HG03575 (cell line): ENCODE data around the gene ARHGAP8.
"Not testable (repeated sequence)": the region's sequence is repeated elsewhere in the genome, so short reads cannot be mapped to it uniquely, and the experiment has no call there.

Experiments
- ATAC-seq: cut with Tn5 transposase; IDR thresholded peaks from one replicate; pipeline ENCODE4 v1.9.1; 2021; ENCODE audit not compliant: unreplicated experiment, insufficient number of reproducible peaks, low FRiP score; ENCODE audit errors: extremely low read depth

Gene ARHGAP8

DNA sequence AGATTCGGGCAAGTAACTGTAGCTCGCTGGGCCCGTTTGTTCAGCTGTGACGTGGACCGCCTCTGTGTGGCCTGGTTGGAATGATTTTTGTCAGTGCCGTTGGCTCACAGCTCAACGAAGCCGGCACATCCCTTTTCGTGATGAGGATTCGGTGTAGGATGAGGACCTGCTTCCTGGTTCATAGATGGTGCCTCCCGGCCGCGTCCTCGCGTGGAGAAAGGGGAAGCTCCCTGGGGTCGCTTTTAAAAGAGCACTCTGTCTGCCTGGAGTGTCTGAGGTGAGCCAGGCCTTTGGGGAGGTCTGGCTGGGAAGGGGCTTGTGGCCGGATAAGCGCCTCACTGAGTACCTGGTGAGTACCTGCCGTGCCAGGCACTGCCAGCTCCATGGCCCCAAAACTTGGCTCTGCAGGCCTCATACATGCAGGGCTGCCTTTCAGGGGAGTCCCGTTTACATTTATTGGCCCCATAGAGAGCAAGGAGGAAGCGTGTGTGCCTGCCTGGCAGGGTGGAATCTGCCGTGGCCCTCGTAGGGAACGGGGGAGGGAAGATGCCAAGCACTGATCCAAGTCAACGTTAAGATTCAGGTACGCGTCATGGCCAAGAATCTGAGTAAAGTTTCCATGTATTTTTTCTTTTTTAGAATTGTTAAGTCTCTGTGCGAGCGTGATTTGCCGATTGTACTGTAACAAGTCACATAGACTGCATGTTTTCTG, 88.4 kb downstream of the ARHGAP8 start:
- no peak for ATAC-seq

DNA sequence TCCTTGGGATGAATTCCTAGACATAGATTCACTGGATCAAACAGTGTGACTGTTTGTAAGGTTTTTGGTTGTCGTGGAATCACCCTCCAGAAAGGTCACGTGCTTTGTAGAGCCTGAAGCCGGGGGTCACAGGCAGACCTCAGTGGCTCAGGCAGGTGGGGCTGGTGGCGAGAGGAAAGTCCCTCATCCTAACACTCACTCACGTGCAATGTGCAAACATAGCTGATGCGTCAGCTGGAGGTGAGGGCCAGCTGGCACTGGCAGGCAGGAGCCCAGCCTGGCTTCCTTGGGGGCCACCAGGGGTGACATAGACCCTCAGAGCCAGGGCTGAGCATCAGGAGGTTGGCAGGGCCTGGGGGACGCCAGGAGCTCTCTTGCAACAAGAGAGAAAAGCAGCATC, 90.0 kb downstream of the ARHGAP8 start:
- no peak for ATAC-seq

DNA sequence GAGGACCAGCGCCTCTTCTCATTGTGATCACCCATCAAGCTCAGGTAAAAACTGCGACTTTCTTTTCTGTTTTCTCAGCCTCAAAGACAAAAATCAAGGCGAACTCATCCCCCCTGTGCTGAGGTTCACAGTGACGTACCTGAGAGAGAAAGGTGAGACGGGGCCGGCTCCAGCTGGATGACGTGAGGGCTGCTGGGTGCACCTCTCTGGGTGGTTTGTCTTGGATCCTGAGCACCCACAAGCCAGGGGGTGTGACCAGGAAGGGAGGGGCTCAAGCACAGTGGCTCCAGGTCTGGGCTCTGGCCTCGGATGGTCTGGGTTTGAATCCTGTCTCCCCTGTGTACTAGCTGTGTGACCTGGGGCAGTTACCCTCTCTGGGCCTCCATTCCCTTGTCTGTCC, 92.8 kb downstream of the ARHGAP8 start:
- no peak for ATAC-seq

DNA sequence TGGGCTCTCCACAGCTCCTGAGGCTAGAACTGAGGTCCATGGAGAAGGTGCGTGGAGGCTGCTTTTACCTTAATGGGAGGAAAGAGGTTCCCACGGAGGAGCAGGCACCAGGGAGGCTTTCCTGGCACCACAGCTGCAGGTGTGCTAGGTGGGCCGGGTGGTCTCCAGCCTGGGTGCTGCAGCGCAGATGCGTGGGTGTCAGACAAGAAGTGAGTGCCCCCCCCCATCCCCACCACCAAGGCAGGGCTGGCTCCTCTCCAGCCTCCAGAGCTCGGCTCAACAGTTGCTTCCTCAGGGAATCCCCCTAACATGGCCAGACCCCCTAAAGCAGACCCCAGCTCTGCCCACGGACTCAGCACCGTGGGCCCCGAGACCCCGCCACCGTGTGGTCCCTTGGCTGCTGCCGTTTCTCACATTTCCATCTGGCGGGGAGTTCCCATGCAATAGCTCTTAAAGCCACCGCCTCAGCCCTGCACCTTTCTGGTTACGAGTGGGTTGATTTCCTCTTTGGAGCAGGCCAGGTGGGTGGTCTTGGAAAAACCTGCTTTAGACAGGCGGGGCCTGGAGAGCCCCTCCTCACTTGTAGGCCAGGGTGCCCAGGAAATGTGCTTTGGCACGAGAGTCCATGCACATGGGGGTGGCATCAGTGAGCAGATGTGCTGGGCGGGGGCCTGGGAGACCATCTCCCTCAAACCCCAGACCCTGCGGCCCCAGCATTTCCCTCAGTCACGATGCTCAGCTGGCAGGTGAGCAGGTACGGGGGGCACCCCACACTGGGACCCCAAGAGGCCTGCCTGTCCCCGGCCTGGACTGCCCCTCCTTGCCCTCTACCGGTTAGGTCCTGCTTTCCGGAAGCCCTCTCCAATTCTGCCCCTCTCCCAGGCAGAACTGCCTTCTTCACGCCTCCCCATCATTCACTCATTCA, 93.7 kb downstream of the ARHGAP8 start:
- no peak for ATAC-seq

DNA sequence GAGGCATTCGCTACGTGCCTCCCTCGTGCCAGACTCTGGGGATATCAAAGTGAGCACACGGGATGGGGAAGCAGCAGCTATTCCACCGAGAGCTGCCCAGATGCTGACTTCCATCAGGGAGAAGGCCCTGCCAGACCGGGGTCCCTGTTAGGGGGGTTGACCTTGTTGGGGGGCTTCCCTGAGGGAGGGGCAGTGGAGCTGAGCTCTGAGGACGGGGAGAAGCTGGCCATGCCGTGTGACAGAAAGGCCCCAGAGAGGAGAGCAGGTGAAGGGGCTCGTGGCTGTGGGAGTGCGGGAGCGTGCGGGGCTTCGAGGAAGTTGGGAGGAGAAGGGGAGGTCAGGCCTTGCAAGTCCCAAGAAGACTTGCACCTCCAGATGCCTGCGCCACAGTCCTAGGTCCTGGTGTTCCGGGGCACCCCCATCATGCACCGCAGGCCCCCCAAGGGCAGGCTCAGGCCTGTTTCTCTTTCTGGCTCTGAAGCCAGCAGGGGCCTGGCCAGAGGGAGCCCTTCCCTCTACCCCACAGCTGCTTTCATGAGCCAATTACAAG, 94.4 kb downstream of the ARHGAP8 start:
- ATAC-seq: no peak

DNA sequence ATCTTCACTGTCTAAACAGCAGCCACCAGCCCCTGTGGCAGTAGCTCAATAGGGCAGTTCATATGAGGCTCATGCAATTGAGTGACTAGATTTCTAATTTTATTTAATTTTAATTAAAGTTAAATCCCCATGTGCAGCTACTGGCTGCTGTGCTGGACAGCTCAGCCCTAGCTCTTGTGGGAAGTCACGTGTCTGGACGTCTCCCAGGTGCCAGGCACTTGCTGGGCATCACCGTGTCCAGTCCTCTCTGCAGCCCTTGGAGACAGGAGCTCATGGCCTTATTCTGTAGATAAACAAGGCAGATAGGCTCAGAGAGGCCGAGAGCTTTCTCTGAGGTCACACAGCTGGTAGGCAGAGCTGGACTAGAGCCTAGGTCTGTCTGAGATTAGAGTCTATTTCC, 95.0 kb downstream of the ARHGAP8 start:
- no peak for ATAC-seq

DNA sequence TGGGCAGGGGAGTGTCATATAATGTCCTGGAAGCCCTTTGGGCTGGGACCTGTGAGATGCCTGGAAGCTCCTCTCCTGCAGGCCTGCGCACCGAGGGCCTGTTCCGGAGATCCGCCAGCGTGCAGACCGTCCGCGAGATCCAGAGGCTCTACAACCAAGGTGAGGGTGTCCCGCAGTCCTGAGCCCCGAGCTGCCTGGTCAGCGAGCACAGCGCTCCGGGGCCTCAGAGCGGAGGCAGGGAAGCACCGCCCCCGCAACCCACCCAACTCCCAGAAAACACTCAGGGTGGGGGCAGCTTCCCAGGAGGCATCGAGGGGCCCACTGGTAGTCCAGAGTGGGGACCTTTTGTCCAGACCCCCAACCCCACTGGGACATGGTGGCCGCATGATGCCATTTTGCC, 95.5 kb downstream of the ARHGAP8 start:
- ATAC-seq: no peak

DNA sequence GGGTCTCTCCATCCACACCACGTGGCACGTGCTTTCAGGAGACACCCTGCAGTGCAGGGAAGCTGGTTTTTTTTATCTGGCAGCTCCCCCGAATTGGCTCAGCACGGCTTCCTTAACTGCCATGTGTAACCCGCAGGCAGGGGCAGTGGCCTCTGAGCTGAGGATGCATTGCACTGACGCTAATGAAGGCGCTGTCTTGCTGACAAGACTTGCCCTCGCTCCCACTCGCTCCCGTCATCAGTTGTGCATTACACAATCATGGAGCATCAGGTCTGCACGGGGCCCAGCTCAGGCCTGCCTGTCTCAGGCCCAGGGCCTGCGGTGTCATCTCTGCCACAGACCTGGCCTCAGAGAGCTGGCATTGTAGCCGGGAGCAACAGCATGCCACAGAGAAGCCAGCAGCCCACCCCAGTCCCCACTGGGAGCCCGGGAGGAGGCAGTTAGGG, 95.9 kb downstream of the ARHGAP8 start:
- no peak for ATAC-seq

DNA sequence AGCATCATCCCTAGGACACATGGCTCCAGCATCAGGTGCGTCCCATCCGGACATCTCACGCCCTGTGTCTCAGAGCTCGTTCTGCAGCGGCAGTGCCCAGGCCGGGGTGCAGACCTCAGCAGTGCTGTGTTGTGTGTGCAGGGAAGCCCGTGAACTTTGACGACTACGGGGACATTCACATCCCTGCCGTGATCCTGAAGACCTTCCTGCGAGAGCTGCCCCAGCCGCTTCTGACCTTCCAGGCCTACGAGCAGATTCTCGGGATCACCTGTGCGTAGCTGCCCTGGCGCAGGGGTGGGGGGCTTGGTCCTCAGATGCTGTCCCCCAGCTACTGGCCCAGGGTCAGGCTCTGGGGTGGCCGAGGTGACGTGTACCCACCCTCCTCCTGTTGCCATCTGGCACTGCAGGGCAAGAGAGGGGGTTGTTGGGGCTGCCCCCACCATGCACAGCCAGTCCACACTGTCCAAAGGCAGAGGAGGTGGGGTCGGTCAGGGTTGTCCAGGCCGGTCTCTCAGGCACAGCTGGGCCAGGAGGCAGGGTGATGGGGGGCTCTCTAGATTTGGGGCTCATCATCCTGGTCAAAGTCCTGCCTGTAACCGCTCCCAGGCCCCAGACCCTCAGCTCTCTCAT, 96.5 kb downstream of the ARHGAP8 start:
- ATAC-seq: no peak

DNA sequence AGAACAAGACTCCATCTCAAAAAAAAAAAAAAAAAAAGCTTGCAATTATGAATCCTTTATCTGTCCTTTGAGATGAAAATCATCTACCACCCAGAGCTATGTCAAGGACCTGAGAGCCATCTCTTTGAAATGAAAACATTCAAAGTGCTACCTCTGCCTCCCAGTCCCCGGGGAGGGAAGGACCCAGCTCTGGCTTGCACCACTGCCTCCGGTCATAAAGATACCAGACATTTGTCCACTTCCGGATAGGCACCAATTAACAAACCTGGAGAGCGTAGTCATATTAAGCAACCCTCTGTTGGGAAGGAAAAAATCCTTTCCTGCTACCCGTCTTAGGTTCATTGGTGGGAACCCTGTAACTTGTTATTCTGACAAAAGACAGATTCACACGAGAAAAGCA, 98.6 kb downstream of the ARHGAP8 start:
- no peak for ATAC-seq

DNA sequence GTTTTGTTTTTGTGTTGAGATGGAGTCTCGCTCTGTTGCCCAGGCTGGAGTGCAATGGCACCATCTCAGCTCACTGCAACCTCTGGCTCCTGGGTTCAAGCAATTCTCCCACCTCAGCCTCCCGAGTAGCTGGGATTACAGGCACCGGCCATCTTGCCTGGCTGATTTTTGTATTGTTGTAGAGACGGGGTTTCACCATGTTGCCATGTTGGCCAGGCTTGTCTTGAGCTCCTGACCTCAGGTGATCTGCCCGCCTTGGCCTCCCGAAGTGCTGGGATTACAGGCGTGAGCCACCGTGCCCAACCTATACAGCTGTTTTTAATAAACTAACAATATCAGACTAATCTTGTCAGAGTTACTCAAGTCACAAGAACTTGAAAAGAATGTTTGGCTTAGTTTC, 102.3 kb downstream of the ARHGAP8 start:
- not testable (repeated sequence) for ATAC-seq

DNA sequence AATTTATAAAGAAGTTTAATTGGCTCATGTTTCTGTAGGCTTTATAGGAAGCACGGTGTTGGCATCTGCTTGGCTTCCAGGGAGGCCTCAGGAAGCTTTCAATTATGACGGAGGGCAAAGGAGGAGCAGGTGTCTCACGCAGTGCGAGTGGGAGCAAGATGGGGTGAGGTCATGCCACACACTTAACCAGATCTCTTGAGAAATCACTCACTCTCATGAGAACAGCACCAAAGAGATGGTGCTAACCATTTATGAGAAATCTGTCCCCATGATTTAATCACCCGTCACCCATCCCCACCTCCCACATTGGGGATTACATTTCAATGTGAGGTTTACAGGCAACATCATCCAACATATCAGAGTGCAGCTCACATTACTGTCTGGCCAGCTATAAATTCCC, 103.5 kb downstream of the ARHGAP8 start:
- no peak for ATAC-seq

DNA sequence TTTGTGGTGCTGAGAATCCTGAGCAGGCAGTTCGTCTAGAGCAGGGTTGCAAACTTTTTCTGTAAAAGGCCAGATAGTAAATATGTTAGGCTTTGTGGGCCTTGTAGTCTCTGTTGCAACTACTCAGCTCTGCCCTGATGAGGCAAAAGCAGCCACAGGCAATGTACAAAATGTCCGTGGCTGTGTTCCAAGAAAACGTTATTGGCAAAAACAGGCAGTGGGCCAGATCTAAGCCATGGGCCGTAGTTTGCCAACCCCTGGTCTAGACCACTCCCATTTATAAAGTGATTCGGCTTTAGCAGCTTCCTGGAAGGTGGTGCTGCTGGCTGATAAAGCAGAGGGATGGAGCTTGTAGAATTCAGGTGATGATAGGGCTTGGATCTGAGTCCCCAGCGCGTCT, 106.4 kb downstream of the ARHGAP8 start:
- ATAC-seq: not testable (repeated sequence)

DNA sequence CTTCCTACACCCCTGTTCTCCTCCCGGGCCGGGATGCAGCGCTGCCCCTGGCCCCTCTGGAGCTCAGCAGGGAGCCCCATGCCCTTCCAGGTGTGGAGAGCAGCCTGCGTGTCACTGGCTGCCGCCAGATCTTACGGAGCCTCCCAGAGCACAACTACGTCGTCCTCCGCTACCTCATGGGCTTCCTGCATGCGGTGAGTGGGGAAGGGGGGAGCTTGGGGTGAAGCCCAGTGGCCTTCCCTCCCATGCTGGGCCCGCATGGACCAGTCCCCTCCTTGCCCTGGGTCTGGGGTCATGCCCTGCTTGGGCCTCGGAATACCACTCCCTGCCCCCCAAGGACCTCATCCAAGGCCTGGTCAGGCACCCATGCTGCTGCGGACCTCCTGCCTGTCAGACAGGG, 107.3 kb downstream of the ARHGAP8 start:
- ATAC-seq: no peak

DNA sequence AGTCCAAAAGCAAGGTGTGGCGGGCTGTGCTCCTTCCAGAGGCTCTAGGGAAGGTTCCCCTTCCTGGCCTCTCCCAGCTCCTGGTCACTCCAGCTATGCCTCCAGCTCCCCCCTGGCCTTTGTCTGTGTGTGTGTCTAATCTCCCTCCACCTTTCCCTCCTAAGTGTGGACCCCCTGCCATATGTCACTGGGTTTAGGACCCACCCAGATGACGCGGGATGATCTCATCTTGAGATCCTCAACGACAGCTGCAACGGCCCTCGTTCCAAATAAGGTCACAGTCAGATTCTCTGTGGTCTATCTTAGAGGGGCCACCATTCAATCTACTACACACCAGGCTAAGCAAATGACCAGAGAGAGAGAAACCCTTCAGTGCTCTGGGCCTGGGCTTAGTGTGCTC, 107.9 kb downstream of the ARHGAP8 start:
- ATAC-seq: no peak

DNA sequence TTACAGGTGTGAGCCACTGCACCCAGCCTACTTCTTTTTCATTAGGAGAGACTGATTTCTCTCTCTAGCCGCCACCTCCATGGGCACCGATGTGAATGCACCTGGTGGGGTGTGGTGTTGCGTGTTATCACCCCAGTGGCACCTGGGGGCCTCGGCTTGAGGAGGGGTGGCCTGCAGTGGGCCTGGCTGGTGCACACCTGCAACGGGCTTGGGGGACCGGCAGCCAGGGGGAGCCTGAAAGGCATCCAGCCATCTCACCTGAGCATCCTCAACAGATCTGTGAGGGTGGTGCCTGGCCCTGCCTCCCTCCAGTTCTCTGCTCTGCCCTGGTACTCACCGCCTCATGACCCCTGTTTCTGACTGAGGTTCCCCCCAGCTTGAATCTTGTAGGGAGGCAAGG, 108.9 kb downstream of the ARHGAP8 start:
- ATAC-seq: no peak

DNA sequence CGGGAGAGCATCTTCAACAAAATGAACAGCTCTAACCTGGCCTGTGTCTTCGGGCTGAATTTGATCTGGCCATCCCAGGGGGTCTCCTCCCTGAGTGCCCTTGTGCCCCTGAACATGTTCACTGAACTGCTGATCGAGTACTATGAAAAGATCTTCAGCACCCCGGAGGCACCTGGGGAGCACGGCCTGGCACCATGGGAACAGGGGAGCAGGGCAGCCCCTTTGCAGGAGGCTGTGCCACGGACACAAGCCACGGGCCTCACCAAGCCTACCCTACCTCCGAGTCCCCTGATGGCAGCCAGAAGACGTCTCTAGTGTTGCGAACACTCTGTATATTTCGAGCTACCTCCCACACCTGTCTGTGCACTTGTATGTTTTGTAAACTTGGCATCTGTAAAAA, 109.9 kb downstream of the ARHGAP8 start:
- ATAC-seq: no peak

DNA sequence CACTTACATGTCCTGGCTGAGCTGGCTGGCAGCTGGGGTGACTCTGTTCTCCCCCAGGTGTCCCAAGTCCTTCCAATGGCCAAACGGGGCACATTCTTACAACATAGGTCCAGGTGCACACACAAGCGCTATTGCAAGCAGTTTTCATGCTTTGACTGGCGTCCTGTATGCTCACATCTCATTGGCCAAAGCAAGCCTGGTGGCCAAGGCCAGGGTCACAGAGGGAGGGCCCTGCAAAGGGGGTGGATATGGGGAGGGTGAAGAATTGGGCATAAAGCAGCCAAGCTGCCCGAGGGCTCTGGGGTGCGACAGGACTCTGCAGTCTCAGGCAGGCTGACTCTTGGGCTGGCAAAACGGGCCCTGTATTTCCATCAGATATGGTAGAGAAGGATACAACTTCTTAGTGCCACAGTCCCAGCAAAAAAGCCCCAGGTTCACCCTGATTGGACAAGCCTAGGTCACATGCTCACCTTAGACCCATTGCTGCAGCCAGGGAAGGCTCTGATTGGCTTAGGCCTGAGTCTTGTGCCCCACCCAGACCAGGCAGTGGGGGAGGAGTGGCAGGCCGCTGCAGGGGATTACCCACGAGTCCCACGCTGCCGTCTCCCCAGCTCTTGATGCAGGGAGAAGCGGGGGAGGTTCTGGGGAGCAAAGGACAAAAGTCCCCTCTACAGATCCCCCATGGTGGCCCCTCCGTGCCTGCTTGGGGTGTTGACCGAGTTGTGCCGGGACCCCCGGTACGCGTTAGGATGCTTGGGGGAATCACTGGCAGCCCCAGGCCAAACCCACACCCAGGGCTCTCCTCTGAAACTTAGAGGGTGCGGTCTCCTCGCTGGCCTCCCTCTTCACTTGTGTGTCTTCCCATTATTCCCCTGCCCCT, 110.8 kb downstream of the ARHGAP8 start:
- no peak for ATAC-seq
